OCI-LY3 (cell line): ENCODE measurements around the gene RTTN.

Source experiments
- H2AFZ ChIP-seq: fragments of 200-600, 300-600 bp; shearing (Covaris generic); 2 replicates; pipeline ENCODE4 v1.6.0; 2014; ENCODE audit warnings: antibody characterized with exemption, low read depth, low read length
- H3K27ac ChIP-seq: fragments of 200-600, 300-600 bp; sonication (generic); 2 replicates; pipeline ENCODE4 v1.5.1; 2014; ENCODE audit warnings: mild to moderate bottlenecking, low read length, moderate library complexity, mixed read lengths
- H3K27me3 ChIP-seq: fragments of 200-600, 300-600 bp; sonication (generic); 2 replicates; pipeline ENCODE4 v1.6.1; 2014; ENCODE audit warnings: low read depth, low read length, mixed read lengths
- H3K36me3 ChIP-seq: fragments of 200-600, 300-600 bp; sonication (generic); replicated peaks from 2 replicates; pipeline ENCODE3; 2014; ENCODE audit warnings: low read depth, low read length, mixed read lengths
- H3K4me1 ChIP-seq: fragments of 300-600, 200-600 bp; sonication (generic); 2 replicates; pipeline ENCODE4 v1.6.1; 2014; ENCODE audit warnings: low read length, mixed read lengths
- H3K4me2 ChIP-seq: fragments of 200-600, 300-600 bp; sonication (generic); 2 replicates; pipeline ENCODE4 v1.6.1; 2014; ENCODE audit warnings: low read length, mixed read lengths
- H3K4me3 ChIP-seq: fragments of 300-600, 200-600 bp; sonication (generic); 2 replicates; pipeline ENCODE4 v1.5.1; 2014; ENCODE audit warnings: antibody characterized with exemption, mild to moderate bottlenecking, low read length, moderate library complexity
- H3K79me2 ChIP-seq: fragments of 300-600, 200-600 bp; shearing (Covaris generic); 2 replicates; pipeline ENCODE4 v1.6.1; 2014; ENCODE audit warnings: mild to moderate bottlenecking, low read length, mixed read lengths
- H3K9ac ChIP-seq: fragments of 300-600, 200-600 bp; shearing (Covaris generic); 2 replicates; pipeline ENCODE4 v1.6.0; 2014; ENCODE audit warnings: mild to moderate bottlenecking, low read length, moderate library complexity
- H3K9me3 ChIP-seq: fragments of 200-600, 300-600 bp; shearing (Covaris generic); 2 replicates; pipeline ENCODE4 v1.6.1; 2014; ENCODE audit warnings: low read length, mixed read lengths; ENCODE audit not compliant: insufficient read depth
- H4K20me1 ChIP-seq: fragments of 200-600, 300-600 bp; sonication (generic); 2 replicates; pipeline ENCODE4 v1.6.1; 2016; ENCODE audit warnings: low read length, mixed read lengths; ENCODE audit not compliant: insufficient read depth
- CTCF ChIP-seq: fragments of 200-600, 300-600 bp; sonication (generic); IDR thresholded peaks from 2 replicates; pipeline ENCODE4 v1.5.1; 2014; ENCODE audit warnings: antibody characterized with exemption, low read length, low read depth
- EZH2phosphoT487 ChIP-seq: fragments of 200-600 bp; shearing (Covaris generic); IDR thresholded peaks from 2 replicates; pipeline ENCODE4 v1.6.1; 2018; ENCODE audit warnings: antibody characterized with exemption, mixed run types, low read depth

The RTTN gene

GRCh38 chr18:70072678-70073077 is 132.8 kb downstream of the RTTN start:
- Histone ChIP-seq H3K9ac (no peak overlapping the region), H3K36me3 (peaks cover 30% of the 10 kb centered on the region), H3K9me3 (no peaks in the 10 kb centered on the region), H3K27ac (no peak overlapping the region), H4K20me1 (no peaks in the 10 kb centered on the region), H3K4me1 (peaks cover 16% of the 10 kb centered on the region), H3K79me2 (no peaks in the 10 kb centered on the region), H3K27me3 (no peaks in the 10 kb centered on the region), H3K4me3 (no peak overlapping the region), H3K4me2 (no peak overlapping the region), H2AFZ (no peak overlapping the region)
- peak; percentile 90 for TF ChIP-seq CTCF
- TF ChIP-seq EZH2phosphoT487: no peak

GRCh38 chr18:70069965-70070364 is 135.5 kb downstream of the RTTN start:
- Histone ChIP-seq H3K36me3 (peaks cover 38% of the 10 kb centered on the region), H3K4me2 (no peak overlapping the region), H3K27me3 (no peaks in the 10 kb centered on the region), H3K4me1 (peaks cover 16% of the 10 kb centered on the region), H2AFZ (no peak overlapping the region), H3K27ac (no peak overlapping the region), H4K20me1 (no peaks in the 10 kb centered on the region), H3K79me2 (no peaks in the 10 kb centered on the region), H3K4me3 (no peak overlapping the region), H3K9ac (no peak overlapping the region), H3K9me3 (no peaks in the 10 kb centered on the region)
- TF ChIP-seq EZH2phosphoT487 (no peak), CTCF (no peak)

GRCh38 chr18:70069382-70069781 is 136.1 kb downstream of the RTTN start:
- no peak overlapping the region for H3K4me2 ChIP-seq
- no peaks in the 10 kb centered on the region for H4K20me1 ChIP-seq
- H3K27ac ChIP-seq: no peak overlapping the region
- TF ChIP-seq EZH2phosphoT487: no peak
- TF ChIP-seq CTCF: no peak
- H3K4me1 ChIP-seq: peaks cover 16% of the 10 kb centered on the region
- no peak overlapping the region for H3K4me3 ChIP-seq
- no peaks in the 10 kb centered on the region for H3K79me2 ChIP-seq
- H3K27me3 ChIP-seq: no peaks in the 10 kb centered on the region
- no peak overlapping the region for H2AFZ ChIP-seq
- peaks cover 41% of the 10 kb centered on the region for H3K36me3 ChIP-seq
- H3K9me3 ChIP-seq: no peaks in the 10 kb centered on the region
- no peak overlapping the region for H3K9ac ChIP-seq

- H3K36me3 ChIP-seq: peaks cover 43% of the 10 kb centered on the region
- H4K20me1 ChIP-seq: no peaks in the 10 kb centered on the region
- no peak overlapping the region for H3K4me3 ChIP-seq
- H3K27me3 ChIP-seq: no peaks in the 10 kb centered on the region
- H3K79me2 ChIP-seq: no peaks in the 10 kb centered on the region
- no peak overlapping the region for H3K4me2 ChIP-seq
- H3K9me3 ChIP-seq: no peaks in the 10 kb centered on the region
- no peak overlapping the region for H3K9ac ChIP-seq
- TF ChIP-seq CTCF (no peak), EZH2phosphoT487 (no peak)
- H3K4me1 ChIP-seq: peaks cover 16% of the 10 kb centered on the region
- no peak overlapping the region for H3K27ac ChIP-seq
- no peak overlapping the region for H2AFZ ChIP-seq
Observed at GRCh38 chr18:70068981-70069380, 136.5 kb downstream of the RTTN start.
